COR-L47 (cell line): ENCODE data around the gene CCR3.

Source experiments
- DNase-seq: peaks from one replicate; lab custom pipeline; 2025; lab: John Stamatoyannopoulos, UW

The CCR3 gene

GRCh38 chr3:46272028-46272451 lies 29.8 kb downstream of the CCR3 start:
- no peak for DNase-seq

- DNase-seq: no peak
These were observed 34.3 kb downstream of the CCR3 start for GRCh38 chr3:46276497-46277099.

- DNase-seq: no peak
These were observed 35.2 kb downstream of the CCR3 start for GRCh38 chr3:46277476-46277875.

GRCh38 chr3:46278816-46279672 lies 36.8 kb downstream of the CCR3 start:
- DNase-seq: no peak

GRCh38 chr3:46280105-46280797 lies 38.0 kb downstream of the CCR3 start:
- no peak for DNase-seq

GRCh38 chr3:46281551-46281950 lies 39.3 kb downstream of the CCR3 start:
- DNase-seq: no peak

GRCh38 chr3:46282041-46282440 lies 39.8 kb downstream of the CCR3 start:
- no peak for DNase-seq

- no peak for DNase-seq
These were observed 40.4 kb downstream of the CCR3 start for GRCh38 chr3:46282696-46283095.

GRCh38 chr3:46283881-46284450 lies 41.7 kb downstream of the CCR3 start:
- no peak for DNase-seq

GRCh38 chr3:46284981-46285683 lies 42.9 kb downstream of the CCR3 start:
- DNase-seq: no peak

GRCh38 chr3:46285931-46286619 lies 43.8 kb downstream of the CCR3 start:
- DNase-seq: no peak

GRCh38 chr3:46286947-46287565 lies 44.8 kb downstream of the CCR3 start:
- DNase-seq: no peak

- no peak for DNase-seq
These were observed 47.3 kb downstream of the CCR3 start for GRCh38 chr3:46289551-46289950.

GRCh38 chr3:46289966-46290365 lies 47.7 kb downstream of the CCR3 start:
- DNase-seq: no peak

GRCh38 chr3:46291046-46291445 lies 48.8 kb downstream of the CCR3 start:
- no peak for DNase-seq

GRCh38 chr3:46293035-46293724 lies 50.9 kb downstream of the CCR3 start:
- DNase-seq: no peak

GRCh38 chr3:46293991-46294833 lies 52.0 kb downstream of the CCR3 start:
- DNase-seq: no peak

- DNase-seq: no peak
These were observed 54.6 kb downstream of the CCR3 start for GRCh38 chr3:46296826-46297225.

- no peak for DNase-seq
These were observed 55.6 kb downstream of the CCR3 start for GRCh38 chr3:46297658-46298423.
